HEK293 (cell line): ENCODE results near the gene ARMC5.

ENCODE experiments used
- CTCF ChIA-PET: fragments of 350-600 bp; formaldehyde crosslinking; extraction: SDS; loops from one replicate; lab custom pipeline; 2021; ENCODE audit warnings: antibody characterized with exemption; lab: Yijun Ruan, JAX
- POLR2A ChIA-PET: fragments of 300-600 bp; formaldehyde crosslinking; extraction: SDS; loops from one replicate; lab custom pipeline; 2020; ENCODE audit warnings: antibody characterized with exemption, inconsistent platforms; lab: Yijun Ruan, JAX
- H3K27ac ChIP-seq: fragments of 200-500 bp; sonication (Bioruptor generic); 2 replicates; pipeline ENCODE4 v1.5.1; 2014; ENCODE audit warnings: low read depth, low read length, control low read depth, inconsistent platforms; ENCODE audit errors: extremely low read depth
- H3K36me3 ChIP-seq, 2 experiments: fragments of 200-500 bp in 1 of 2; sonication (Bioruptor generic) in 1 of 2; 1 replicate in 1 of 2; 2 replicates in 1 of 2; pipeline ENCODE4 v1.5.1; 2014 to 2017; ENCODE audit warnings: inconsistent platforms in 2 of 2, low read length in 2 of 2; ENCODE audit not compliant: control insufficient read depth in 2 of 2, insufficient read depth in 1 of 2
- H3K4me1 ChIP-seq: fragments of 200-500 bp; sonication (Bioruptor generic); 2 replicates; pipeline ENCODE4 v1.5.1; 2014; ENCODE audit warnings: mild to moderate bottlenecking, low read length, inconsistent platforms; ENCODE audit not compliant: control insufficient read depth, insufficient read depth
- H3K4me3 ChIP-seq: 2 replicates; pipeline ENCODE4 v1.5.1; 2011; ENCODE audit warnings: low read depth, mild to moderate bottlenecking, control low read depth, low read length, moderate library complexity
- H3K9me3 ChIP-seq: fragments of 200-500 bp; sonication (Bioruptor generic); 2 replicates; pipeline ENCODE4 v1.5.1; 2014; ENCODE audit warnings: low read depth, low read length, inconsistent platforms; ENCODE audit not compliant: control insufficient read depth, insufficient read depth
- GLIS1 ChIP-seq: fragments of 450-650 bp; formaldehyde crosslinking; IDR thresholded peaks from 2 replicates; pipeline ENCODE4 v1.5.1; 2016; ENCODE audit warnings: missing biosample characterization, missing genetic modification characterization
- KLF1 ChIP-seq: fragments of 450-650 bp; formaldehyde crosslinking; IDR thresholded peaks from 2 replicates; pipeline ENCODE4 v1.5.1; 2016; ENCODE audit warnings: missing biosample characterization, missing genetic modification characterization
- KLF16 ChIP-seq: fragments of 450-650 bp; formaldehyde crosslinking; IDR thresholded peaks from 2 replicates; pipeline ENCODE4 v1.5.1; 2017; ENCODE audit warnings: missing biosample characterization, missing genetic modification characterization
- MYNN ChIP-seq: fragments of 450-650 bp; formaldehyde crosslinking; IDR thresholded peaks from 2 replicates; pipeline ENCODE4 v1.5.1; 2016; ENCODE audit warnings: missing biosample characterization, missing genetic modification characterization, borderline replicate concordance
- SCRT2 ChIP-seq: fragments of 450-650 bp; formaldehyde crosslinking; IDR thresholded peaks from 2 replicates; pipeline ENCODE4 v1.5.1; 2016; ENCODE audit warnings: missing biosample characterization, missing genetic modification characterization
- SP2 ChIP-seq: fragments of 450-650 bp; formaldehyde crosslinking; IDR thresholded peaks from 2 replicates; pipeline ENCODE4 v1.5.1; 2016; ENCODE audit warnings: missing biosample characterization, missing genetic modification characterization
- SP3 ChIP-seq: fragments of 450-650 bp; formaldehyde crosslinking; IDR thresholded peaks from 2 replicates; pipeline ENCODE4 v1.5.1; 2016; ENCODE audit warnings: missing biosample characterization, missing genetic modification characterization
- TRIM28 ChIP-seq: IDR thresholded peaks from 2 replicates; pipeline ENCODE4 v1.6.1; 2011; ENCODE audit warnings: low read length, control low read depth, borderline replicate concordance
- WT1 ChIP-seq: fragments of 450-650 bp; formaldehyde crosslinking; IDR thresholded peaks from 2 replicates; pipeline ENCODE4 v1.5.1; 2016; ENCODE audit warnings: missing biosample characterization, missing genetic modification characterization
- ZBTB21 ChIP-seq: fragments of 450-650 bp; formaldehyde crosslinking; IDR thresholded peaks from 2 replicates; pipeline ENCODE4 v1.5.1; 2017; ENCODE audit warnings: missing biosample characterization, missing genetic modification characterization
- ZFP41 ChIP-seq: fragments of 450-650 bp; formaldehyde crosslinking; IDR thresholded peaks from 2 replicates; pipeline ENCODE4 v1.5.1; 2016; ENCODE audit warnings: missing biosample characterization, missing genetic modification characterization, borderline replicate concordance
- ZNF2 ChIP-seq: fragments of 450-650 bp; formaldehyde crosslinking; IDR thresholded peaks from 2 replicates; pipeline ENCODE4 v1.5.1; 2016; ENCODE audit warnings: missing biosample characterization, missing genetic modification characterization
- ZNF223 ChIP-seq: fragments of 450-650 bp; formaldehyde crosslinking; IDR thresholded peaks from 2 replicates; pipeline ENCODE4 v1.5.1; 2016; ENCODE audit warnings: missing biosample characterization, missing genetic modification characterization
- ZNF292 ChIP-seq: fragments of 450-650 bp; formaldehyde crosslinking; IDR thresholded peaks from 2 replicates; pipeline ENCODE4 v1.5.1; 2016; ENCODE audit warnings: low read depth, missing biosample characterization, missing genetic modification characterization, borderline replicate concordance
- ZNF335 ChIP-seq: fragments of 450-650 bp; formaldehyde crosslinking; conservative IDR thresholded peaks from 2 replicates; pipeline ENCODE4 v1.5.1; 2016; ENCODE audit warnings: missing biosample characterization, missing genetic modification characterization
- ZNF341 ChIP-seq: fragments of 450-650 bp; formaldehyde crosslinking; IDR thresholded peaks from 2 replicates; pipeline ENCODE4; 2016; ENCODE audit warnings: low read depth, missing biosample characterization, missing genetic modification characterization
- ZNF366 ChIP-seq: fragments of 450-650 bp; formaldehyde crosslinking; conservative IDR thresholded peaks from 2 replicates; pipeline ENCODE4 v1.5.1; 2016; ENCODE audit warnings: missing biosample characterization, missing genetic modification characterization
- ZNF423 ChIP-seq: fragments of 450-650 bp; formaldehyde crosslinking; IDR thresholded peaks from 2 replicates; pipeline ENCODE4 v1.5.1; 2016; ENCODE audit warnings: missing biosample characterization, missing genetic modification characterization
- ZNF658 ChIP-seq: fragments of 450-650 bp; formaldehyde crosslinking; IDR thresholded peaks from 2 replicates; pipeline ENCODE4; 2016; ENCODE audit warnings: missing biosample characterization, missing genetic modification characterization
- ZNF701 ChIP-seq: fragments of 450-650 bp; formaldehyde crosslinking; IDR thresholded peaks from 2 replicates; pipeline ENCODE4 v1.5.1; 2016; ENCODE audit warnings: missing biosample characterization, missing genetic modification characterization
- ZNF776 ChIP-seq: fragments of 450-650 bp; formaldehyde crosslinking; IDR thresholded peaks from 2 replicates; pipeline ENCODE4 v1.5.0; 2017; ENCODE audit warnings: missing biosample characterization, missing genetic modification characterization, borderline replicate concordance
- ZXDB ChIP-seq: fragments of 450-650 bp; formaldehyde crosslinking; IDR thresholded peaks from 2 replicates; pipeline ENCODE4 v1.5.1; 2016; ENCODE audit warnings: missing biosample characterization, missing genetic modification characterization
- TF ChIP-seq, protein P1 (sequence below): fragments of 450-650 bp; formaldehyde crosslinking; IDR thresholded peaks from 2 replicates; pipeline ENCODE4 v1.5.1; 2017; ENCODE audit warnings: missing biosample characterization, mild to moderate bottlenecking, missing genetic modification characterization, moderate library complexity
- TF ChIP-seq, protein P2 (sequence below): fragments of 450-650 bp; formaldehyde crosslinking; IDR thresholded peaks from 2 replicates; pipeline ENCODE4 v1.5.1; 2017; ENCODE audit warnings: missing biosample characterization, missing genetic modification characterization
- TF ChIP-seq, protein P3 (sequence below): fragments of 450-650 bp; formaldehyde crosslinking; IDR thresholded peaks from 2 replicates; pipeline ENCODE4 v1.5.1; 2016; ENCODE audit warnings: missing biosample characterization, missing genetic modification characterization

ARMC5 gene

GRCh38 chr16:31471875-31472708, 12.8 kb downstream of the ARMC5 start, which contains the start of gene TGFB1I1 (continued):
- TF ChIP-seq ZNF341 (tag by site-specific recombination) (no peak), ZNF292 (tag by site-specific recombination) (no peak)

- Histone ChIP-seq H3K36me3 (peaks cover 0 to 10% of the 10 kb centered on the region in 2 experiments; a peak in 1 of 3 replicates), H3K9me3 (no peaks in the 10 kb centered on the region), H3K4me1 (no peaks in the 10 kb centered on the region), H3K4me3 (peak overlapping the region; percentile 47), H3K27ac (peak overlapping the region; percentile 56; the same call in 1 of the 2 replicates)
- TF ChIP-seq ZNF423 (no peak), SP3 (tag by site-specific recombination) (peak; percentile 52), SP2 (tag by site-specific recombination) (peak; percentile 90), KLF1 (0 out of 2 replicates have a peak, but pooled peaks have one; percentile 20), ZXDB (peak; percentile 13; the same call in 1 of the 2 replicates), ZNF341 (tag by site-specific recombination) (0 out of 2 replicates have a peak, but pooled peaks have one; percentile 24), ZNF335 (tag by site-specific recombination) (peak; percentile 53; the same call in 1 of the 2 replicates), ZBTB21 (tag by site-specific recombination) (no peak)
- POLR2A ChIA-PET = interaction anchor here (0.8 to 1.2 kb wide), 2 partner anchors 12 to 331 kb away, joined by 3 read pairs; no protein-coding TSS in a partner anchor
- CTCF ChIA-PET = interaction anchor here (0.6 kb wide), 1 partner anchor 12 kb away, joined by 3 read pairs; no protein-coding TSS in a partner anchor
Measured at GRCh38 chr16:31472709-31473203, 13.5 kb downstream of the ARMC5 start.

GRCh38 chr16:31473264-31473984, 14.1 kb downstream of the ARMC5 start:
- Histone ChIP-seq H3K4me1 (no peaks in the 10 kb centered on the region), H3K27ac (no peak overlapping the region), H3K4me3 (no peak overlapping the region), H3K9me3 (no peaks in the 10 kb centered on the region), H3K36me3 (peaks cover 0 to 10% of the 10 kb centered on the region in 2 experiments; a peak in 1 of 3 replicates)
- ChIA-PET POLR2A (interaction anchor here (0.8 kb wide), 1 partner anchor 331 kb away, joined by 3 read pairs; no protein-coding TSS in a partner anchor), CTCF (interaction anchor here (0.6 kb wide), 1 partner anchor 13 kb away, joined by 3 read pairs; no protein-coding TSS in a partner anchor)
- TF ChIP-seq KLF16 (tag by site-specific recombination) (no peak), SCRT2 (tag by site-specific recombination) (peak; percentile 76)

DNA sequence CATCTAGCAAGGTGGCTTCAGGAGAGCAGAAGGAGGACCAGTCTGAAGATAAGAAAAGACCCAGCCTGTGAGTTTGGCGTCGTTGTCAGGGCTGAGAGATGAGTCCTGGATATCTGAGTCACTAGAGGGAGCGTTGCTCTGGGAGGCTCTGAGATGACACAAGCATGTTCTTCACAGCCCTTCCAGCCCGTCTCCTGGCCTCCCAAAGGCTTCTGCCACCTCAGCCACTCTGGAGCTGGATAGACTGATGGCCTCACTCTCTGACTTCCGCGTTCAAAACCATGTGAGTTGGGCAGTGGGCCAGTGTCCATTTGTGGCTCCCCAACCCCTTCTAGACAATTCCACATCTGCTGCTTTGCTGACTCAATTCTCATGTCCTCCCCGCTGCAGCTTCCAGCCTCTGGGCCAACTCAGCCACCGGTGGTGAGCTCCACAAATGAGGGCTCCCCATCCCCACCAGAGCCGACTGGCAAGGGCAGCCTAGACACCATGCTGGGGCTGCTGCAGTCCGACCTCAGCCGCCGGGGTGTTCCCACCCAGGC, 14.9 kb downstream of the ARMC5 start:
- ChIA-PET CTCF (interaction anchor here (0.6 to 0.9 kb wide), 3 partner anchors 16 to 377 kb away, joined by 3 read pairs; partner anchors contain the start of gene ARMC5), POLR2A (no interaction called here)
- Histone ChIP-seq H3K9me3 (no peaks in the 10 kb centered on the region), H3K4me1 (no peaks in the 10 kb centered on the region), H3K4me3 (no peak overlapping the region), H3K27ac (no peak overlapping the region), H3K36me3 (peaks cover 0 to 10% of the 10 kb centered on the region in 2 experiments; a peak in 1 of 3 replicates)
- no peak for TF ChIP-seq ZNF366 (tag by site-specific recombination)
- no peak for TF ChIP-seq KLF1
- TF ChIP-seq ZNF2 (tag by site-specific recombination) = no peak
- no peak for TF ChIP-seq ZFP41 (tag by site-specific recombination)
- TF ChIP-seq MYNN (tag by site-specific recombination) = no peak
- no peak for TF ChIP-seq ZNF658 (tag by site-specific recombination)
- TF ChIP-seq WT1 = no peak
- TF ChIP-seq, protein P1, sequence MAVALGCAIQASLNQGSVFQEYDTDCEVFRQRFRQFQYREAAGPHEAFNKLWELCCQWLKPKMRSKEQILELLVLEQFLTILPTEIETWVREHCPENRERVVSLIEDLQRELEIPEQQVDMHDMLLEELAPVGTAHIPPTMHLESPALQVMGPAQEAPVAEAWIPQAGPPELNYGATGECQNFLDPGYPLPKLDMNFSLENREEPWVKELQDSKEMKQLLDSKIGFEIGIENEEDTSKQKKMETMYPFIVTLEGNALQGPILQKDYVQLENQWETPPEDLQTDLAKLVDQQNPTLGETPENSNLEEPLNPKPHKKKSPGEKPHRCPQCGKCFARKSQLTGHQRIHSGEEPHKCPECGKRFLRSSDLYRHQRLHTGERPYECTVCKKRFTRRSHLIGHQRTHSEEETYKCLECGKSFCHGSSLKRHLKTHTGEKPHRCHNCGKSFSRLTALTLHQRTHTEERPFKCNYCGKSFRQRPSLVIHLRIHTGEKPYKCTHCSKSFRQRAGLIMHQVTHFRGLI = no peak
- TF ChIP-seq, protein P2, sequence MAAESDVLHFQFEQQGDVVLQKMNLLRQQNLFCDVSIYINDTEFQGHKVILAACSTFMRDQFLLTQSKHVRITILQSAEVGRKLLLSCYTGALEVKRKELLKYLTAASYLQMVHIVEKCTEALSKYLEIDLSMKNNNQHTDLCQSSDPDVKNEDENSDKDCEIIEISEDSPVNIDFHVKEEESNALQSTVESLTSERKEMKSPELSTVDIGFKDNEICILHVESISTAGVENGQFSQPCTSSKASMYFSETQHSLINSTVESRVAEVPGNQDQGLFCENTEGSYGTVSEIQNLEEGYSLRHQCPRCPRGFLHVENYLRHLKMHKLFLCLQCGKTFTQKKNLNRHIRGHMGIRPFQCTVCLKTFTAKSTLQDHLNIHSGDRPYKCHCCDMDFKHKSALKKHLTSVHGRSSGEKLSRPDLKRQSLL (tag by site-specific recombination) = no peak
- TF ChIP-seq ZNF223 = no peak
- TF ChIP-seq ZNF776 (tag by site-specific recombination) = no peak
- no peak for TF ChIP-seq TRIM28
- TF ChIP-seq GLIS1 = no peak
- no peak for TF ChIP-seq ZNF701 (tag by site-specific recombination)
- TF ChIP-seq, protein P3, sequence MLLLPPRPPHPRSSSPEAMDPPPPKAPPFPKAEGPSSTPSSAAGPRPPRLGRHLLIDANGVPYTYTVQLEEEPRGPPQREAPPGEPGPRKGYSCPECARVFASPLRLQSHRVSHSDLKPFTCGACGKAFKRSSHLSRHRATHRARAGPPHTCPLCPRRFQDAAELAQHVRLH (tag by site-specific recombination) = no peak
